Islet of Langerhans (tissue), 1 donor: Measurements from ENCODE around the gene SOX13.
"Not testable (repeated sequence)": the region's sequence is repeated elsewhere in the genome, so short reads cannot be mapped to it uniquely, and the experiment has no call there.

ENCODE experiments used
- FAIRE-seq: peaks from one replicate; lab custom pipeline; 2011; peaks lifted over from hg19 to GRCh38; lab: Jason Lieb, UNC

Gene SOX13

DNA sequence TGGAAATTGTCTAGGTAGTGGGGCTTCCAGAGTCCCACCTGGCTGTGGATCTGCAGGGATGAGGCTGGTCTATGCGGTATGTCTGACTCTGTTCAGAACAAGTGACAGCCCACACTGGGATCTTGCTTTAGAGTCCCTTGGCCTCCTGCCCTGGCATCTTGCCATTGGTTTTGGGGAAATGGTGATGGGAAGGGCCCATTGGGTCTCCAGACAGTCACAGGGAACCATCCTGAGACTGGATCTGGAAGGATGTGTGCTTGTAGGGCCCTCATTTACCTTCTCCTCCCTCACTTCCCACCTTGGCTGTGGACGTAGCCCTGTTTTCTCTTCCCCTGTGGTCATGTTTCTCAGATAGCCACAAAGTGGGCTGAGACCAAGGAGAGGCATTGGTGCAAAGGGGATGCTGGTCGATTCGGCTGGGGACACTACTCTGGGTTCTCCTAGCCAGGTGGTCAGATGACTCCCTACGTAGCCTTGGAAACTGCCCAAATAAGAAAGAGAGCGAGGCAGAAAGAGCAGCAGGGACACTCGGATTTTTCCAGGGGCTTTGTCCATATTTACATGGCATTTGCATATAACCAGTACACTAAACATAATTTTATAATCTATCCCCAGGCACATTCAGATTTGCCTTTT lies 15.1 kb downstream of the SOX13 start:
- FAIRE-seq: no peak

DNA sequence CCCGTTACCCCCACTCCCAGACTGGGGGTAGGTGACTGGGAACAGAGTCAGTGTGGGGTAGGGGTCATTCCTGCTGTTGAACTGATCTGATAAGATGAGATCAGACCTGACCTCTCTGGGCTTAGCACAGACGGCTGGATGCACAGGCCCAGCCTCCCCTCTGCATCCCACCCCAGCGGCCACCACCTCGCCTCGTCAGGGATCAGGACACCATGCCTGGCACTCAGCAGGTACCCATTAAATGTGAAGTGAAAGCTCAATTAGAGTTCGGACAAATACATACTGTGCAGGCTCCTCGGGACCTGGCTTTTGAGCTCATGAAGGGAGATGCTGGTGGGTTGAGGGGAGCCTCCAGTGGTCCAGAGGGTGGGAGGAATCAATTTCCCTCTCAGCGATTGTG lies 15.7 kb downstream of the SOX13 start:
- no peak for FAIRE-seq

DNA sequence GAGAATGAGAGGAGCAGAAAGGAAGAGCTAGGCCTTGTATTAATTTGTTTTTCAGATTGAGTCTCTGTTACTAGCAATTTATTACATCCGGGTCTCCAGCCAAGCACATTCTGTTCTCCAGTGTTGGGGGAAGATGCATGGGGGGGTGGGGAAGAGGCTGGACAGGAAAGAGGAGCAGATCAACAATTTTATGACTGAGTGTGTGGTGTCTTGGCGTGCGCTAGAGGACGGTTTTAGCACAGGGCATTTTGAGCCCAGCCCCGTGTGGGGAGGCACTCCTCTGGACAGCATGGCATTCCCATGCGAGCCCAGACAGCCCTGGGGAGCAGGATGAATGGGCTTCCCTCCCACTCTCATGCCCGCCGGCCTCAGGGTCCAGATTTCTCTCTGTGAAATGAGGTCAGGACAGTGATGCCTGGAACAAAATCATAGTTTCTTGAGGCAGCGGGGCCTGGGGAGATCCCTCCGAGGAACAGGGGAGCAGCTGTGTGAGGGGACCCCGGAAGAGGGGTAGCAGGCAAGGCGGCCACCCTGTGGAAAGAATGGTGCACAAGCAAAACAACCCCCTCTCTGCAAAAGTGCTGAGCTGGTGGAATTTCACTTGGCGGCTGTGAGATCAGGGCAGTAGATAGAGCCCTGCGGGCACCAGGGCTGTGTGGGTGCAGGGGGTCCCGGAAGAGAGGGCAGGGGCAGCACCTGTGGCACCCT lies 16.3 kb downstream of the SOX13 start:
- no peak for FAIRE-seq

DNA sequence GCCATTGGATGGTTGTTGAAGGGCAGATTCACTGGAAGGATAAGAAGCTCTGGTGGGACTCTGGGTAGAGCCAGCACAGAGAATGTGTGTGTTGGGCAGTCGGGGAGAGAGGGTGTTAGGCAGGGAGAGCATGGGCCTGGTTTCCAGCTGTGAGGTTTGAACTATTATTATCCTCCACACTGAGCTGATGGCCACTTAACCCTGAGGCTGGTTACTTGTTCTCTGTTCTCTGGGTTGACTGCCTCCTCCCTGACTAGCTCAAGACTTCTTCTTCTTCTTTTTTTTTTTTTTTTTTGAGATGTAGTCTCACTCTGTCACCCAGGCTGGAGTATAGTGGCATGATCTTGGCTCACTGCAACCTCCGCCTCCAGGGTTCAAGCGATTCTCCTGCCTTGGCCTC lies 17.2 kb downstream of the SOX13 start:
- not testable (repeated sequence) for FAIRE-seq

DNA sequence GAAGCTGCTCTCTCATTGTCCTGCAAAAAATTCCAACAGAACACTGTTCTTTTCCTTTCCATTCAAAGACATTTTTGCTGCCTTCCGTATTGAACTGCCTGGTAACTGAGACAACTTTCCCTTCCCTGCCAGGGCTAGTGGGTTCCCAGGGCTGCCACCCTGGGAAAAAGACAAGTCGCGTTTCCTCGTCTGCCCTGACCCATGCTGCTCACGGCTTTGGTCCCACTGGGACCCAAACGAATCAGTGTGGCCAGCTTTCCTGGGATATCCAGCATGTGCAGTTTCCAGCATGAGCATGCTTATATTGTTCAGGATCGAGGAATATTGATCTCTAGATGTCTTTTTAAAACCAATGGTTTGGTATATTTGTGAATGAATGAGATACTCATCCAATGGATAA lies 18.2 kb downstream of the SOX13 start:
- FAIRE-seq: no peak

DNA sequence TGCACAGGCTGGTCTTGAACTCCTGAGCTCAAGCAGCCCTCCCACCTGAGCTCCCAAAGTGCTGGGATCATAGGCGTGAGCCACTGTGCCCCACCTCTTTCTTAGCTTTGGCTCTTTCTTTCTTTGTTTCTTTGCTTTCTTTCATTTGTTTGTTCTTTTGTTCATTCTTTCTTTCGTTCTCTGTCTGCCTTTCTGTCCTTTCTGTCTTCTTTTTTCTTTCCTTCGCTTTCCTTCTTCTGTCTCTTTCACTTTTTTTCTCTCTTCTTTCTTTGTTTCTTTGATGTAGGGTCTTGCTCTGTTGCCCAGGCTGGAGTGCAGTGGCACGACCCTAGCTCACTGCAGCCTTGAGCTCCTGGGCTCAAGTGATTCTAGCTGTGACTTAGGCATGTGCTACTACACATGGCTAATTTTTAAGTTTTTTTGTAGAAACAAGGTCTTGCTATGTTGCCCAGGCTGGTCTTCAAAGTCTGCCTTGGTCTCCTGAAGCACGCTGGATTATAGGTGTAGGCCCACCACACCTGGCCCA lies 18.9 kb downstream of the SOX13 start:
- FAIRE-seq: no peak

DNA sequence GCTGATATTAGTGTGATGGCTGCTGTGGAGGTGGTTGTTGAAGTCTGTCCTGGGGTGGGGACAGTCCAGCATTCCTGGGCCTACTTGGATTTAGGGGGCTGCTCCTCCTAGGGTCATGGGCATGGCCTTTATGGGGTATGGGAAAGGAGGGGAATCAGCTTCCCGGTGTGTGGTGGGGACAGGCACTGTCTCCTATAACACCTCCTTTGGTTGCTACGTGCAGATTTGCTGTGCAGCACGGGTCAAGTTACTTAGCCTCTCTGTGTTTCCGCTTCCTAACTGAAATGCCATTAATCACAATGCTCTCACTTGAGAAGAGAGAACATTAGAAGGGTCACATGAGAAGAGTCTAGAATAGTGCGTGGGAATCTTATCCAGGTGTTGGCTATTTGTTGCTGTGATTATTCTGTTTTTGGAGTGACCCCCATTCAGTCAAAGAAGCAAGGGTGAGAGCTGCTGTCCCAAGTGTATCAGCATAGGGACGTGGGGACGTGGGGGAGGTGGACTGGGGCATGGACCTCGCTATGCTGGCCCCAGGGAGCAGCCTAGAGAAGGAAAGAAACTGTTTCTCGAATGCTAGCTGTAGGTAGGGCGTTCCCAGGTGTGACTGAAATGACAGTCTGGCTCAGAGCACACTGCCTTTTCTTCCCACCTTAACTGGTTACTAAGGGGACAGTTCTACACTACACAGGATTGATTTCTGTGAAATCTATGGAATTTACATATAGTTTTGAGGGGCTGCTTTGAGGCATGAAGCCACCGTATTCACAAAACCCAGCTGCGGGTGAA lies 19.9 kb downstream of the SOX13 start:
- FAIRE-seq: no peak

DNA sequence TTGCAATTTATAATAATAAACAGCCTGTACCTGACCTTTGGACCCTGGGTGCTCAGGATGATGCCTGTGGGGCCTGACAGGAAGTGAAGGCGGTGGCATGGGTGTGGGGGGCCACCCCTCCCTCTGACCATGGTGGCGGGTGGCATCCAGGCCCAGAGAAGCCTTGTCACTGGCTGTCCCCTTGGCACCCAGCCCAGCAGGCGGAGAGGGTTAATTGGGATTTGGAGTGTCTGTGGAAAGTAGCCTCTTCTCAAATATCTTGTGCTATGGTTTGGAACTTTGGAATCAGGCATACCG lies 20.5 kb downstream of the SOX13 start:
- FAIRE-seq: no peak

DNA sequence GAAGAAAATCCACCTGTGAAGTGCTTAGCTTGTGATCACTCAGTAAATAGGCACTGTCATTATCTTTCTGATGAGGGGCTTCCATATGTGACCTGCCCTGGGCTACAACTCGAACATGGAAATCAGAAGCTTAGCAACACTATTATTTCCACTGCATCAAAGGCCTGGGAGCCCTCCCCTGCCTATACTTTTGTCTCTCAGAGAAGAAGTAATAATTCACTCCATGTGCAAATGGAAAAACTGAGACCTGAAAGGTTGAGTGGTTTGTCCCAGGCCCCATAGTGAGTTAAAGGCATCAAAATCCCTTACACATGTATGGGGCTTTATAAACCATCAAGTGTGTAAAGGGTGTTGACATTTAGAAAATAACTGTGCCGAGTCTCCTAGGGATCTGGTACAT lies 20.9 kb downstream of the SOX13 start:
- no peak for FAIRE-seq

DNA sequence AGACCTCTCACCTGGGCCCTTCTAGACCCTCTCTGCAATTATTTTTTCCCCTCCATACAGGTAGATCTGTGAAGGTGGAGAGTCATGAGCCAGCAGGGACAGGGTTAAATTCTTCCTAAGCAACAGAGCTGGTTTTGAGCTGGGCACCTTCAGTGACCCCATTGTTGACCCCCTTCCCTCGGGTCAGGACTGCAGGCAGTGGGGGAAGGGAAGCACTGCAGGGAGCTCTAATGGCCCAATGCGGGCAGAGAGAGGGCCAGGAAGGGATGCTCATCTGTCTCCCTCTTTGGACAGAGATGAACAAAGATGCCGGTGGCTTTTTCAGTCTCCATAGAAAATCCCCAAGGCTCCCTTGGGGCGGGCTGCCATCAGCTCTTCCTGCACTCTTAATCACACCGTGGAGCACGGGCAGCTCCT lies 21.4 kb downstream of the SOX13 start:
- FAIRE-seq: no peak

DNA sequence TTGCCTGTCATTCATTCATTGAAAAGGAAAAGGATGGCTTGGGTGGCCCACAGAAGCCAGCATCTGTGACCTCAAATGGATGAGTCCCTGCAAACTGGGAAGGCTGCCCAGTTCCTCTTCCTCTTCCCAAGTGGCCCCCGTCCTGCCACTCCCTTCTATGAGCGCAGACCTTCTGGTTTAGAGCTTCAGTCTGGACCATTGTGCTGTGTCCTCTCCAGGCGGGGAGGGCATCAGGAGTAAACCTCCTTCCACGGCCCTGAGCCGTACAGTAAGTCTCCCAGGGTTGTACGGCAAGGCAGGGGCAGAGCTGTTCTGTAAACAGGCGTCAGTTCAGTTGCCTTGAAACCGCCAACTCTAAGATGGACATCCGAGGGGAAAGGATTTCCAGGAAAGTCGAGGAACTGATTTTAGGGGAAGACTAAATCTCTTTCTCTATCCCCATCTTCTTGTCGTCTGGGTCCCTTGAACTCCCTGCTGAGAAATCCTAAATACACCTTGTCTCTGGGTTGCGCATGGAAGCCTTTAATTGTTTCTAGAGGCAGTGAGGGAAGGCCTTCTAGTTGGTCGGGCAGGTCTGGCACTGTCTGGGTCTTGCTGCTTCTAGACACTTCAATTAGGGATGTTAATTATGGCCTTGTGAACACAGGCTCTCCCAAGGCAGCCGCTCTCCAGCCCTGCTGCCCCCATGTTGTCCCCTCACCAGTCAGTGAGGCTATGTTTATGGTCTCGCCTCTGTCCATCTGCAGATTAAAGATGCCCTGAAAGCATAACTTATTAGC lies 22.1 kb downstream of the SOX13 start:
- FAIRE-seq: no peak

DNA sequence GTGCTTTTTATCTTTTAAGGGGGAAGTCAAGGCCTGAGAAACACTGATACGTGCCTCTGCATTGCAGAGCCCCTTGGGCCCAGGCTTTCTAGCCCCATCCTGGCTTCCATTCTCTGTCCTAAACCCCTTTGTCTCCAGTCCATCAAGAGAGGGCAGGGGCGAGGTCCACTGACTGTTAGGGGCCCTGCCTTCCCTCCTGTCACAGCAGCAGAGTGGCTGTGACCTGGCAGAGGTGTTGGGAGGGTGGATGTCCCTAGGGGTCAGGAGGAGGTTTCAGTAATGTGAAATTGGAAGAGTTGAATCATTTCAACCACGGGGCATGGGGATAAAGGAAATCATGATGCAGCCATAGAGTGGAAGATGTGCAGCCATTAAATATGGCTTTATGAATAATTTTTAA lies 24.0 kb downstream of the SOX13 start:
- no peak for FAIRE-seq

DNA sequence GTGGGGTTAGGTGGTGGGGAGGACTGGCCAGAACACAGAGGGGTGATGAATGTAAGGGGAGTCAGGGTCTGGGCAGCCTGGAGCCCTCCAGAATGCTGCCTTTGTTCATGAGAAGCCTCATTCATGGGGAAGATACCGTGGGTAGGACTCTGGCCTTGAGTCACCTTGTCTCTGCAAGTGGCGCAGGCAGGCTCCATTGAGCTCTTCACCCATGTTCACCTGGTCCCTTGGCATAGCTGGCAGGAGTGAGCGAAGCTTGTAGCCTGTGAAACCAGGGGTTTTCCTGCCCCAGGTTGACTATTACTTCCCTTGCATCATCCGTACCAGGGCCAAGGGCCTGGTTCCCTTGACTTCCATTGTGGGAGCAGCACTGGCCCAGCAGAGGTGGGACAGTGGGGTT lies 25.8 kb downstream of the SOX13 start:
- FAIRE-seq: no peak

DNA sequence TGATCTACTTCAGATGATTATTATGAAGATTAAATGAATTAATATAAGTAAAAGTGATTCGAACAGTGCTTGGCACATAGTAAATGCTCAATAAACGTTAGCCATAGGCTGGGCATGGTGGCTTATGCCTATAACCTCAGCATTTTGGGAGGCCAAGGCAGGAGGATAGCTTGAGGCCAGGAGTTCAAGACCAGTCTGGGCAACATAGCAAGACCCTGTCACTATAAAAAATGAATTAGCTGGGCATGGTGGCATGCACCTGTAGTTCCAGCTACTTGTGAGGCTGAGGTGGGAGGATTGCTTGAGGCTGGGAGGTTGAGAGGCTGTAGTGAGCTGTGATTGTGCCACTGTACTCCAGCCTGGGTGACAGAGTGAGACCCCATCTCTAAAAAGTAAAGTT lies 26.8 kb downstream of the SOX13 start:
- FAIRE-seq: not testable (repeated sequence)

DNA sequence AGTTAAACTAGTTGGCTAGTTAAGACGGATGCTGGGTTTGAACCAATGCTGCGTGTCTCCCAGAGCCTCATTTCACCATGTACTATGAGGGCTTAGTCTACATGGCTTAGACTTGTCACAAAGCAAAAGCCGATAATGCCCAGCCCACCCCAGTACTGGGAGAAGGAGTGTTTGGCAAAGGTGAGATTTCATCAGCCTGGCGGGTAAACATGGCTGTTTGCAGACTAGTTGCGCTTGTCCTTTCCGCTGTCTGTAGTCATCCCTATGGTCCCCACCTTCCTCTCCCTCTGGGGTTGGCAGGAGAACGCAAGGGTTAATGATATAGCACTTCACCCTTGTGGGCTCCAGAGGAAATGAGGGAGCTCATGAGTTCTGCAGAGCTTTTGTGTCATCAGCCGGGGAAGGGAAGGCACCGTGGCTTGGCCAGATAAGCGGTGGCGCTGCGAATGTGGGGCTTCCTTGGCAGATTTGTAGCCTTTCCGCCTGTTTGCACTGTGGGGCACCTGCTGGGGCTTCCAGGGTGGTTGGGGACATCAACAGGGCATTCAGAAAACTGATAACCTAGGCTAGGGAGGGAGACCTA lies 29.2 kb downstream of the SOX13 start:
- FAIRE-seq: no peak

DNA sequence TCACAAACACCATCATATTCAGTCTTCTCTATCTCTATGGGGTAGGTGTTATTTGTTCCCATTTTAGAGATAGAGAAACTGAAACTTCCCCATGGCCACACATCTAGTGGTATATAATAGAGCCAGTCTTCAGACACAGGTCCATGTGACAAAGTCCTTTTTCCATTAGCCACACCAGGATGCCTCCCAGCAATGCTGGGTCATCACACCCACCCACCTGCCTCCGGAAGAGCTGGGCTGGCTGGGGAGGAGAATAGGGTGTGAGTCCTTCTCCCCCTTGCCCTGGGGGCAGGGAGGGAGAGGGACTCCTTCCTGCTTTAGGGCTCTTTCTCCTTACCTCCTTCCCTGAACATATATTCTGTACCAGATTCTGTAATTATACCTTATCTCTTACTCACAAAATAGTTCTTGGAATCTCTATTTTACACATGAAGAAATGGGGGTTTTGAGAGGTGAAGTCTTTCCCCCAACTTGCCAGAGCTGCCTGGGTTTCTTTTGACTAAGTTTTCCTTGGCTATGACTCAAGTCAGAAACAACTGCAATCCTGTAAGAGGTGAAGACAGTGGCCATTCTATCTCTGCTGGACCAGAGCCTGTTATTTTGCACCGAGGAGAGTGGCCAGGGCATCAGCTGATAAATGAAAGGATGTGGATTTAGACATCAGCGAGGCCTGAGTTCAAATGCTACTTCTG lies 30.0 kb downstream of the SOX13 start:
- no peak for FAIRE-seq

DNA sequence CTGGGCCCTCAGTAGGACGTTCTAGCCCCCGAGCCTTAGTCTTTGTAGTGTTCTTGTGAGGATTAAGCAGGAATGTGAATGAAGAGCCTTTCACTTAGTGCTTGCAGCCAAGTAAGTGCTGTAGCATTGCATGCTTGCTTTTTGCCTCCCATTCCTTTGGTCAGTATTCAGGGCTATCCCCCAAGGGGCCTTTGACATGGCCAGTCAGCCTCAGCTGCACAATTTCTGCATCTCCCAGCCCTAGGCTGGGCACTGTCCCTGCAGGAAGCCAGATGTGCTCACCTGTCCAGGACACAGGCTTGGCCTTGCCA lies 30.5 kb downstream of the SOX13 start:
- FAIRE-seq: no peak

DNA sequence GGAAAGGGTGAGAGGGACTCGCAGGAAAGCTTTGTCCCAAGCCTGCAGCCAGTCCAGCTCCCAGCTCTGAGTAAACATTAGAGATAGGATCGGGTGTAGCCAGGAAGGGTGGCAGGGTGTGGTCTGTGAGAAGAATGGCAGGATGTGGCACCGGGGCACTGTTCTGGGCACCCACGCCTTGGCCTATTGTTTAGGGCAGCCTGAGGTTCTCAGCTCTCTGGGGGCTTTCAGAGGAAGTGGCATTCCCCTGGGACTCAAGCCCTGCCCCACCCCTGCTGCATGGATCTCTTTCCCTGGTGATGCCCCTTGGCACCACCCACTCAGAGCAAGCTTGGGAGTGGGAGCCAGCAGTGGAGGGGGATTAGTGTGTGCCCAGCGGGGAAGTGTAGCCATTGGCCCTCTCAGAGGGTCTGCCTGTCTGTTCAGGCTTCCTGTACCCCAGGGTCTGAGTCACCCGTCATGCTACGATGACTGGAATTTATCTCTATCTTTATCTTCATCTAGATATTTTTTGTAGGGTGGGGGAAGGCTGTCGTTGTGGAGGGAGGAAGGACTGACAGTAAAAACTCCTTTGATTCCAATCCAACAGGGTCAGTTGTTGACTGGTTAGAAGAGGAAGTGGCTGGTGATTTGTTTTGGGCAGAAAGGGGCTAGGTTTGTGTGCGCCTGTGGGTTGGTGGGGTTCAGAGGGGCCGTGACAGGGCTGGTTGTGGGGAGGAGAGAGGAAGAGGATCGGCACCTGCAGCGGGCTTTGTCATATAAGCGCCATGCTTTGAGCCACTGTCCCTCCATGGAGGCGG lies 31.6 kb downstream of the SOX13 start:
- no peak for FAIRE-seq

DNA sequence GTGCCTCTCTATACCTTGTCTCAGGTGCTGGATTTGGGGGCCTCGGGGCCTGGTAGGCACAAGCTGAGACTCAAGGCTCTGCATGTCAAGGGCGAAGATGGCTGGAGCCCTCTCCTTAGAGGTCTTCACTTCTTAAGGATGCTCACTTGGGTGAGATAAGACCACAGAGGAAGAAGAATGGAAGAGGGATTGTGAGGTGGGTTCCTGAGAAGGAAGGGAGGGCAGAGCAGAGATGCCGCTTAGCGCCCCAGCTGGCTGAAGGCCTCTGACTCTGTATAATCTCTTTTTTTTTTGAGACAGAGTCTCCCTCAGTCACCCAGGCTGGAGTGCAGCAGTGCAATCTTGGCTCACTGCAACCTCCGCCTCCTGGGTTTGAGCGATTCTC lies 32.2 kb downstream of the SOX13 start:
- FAIRE-seq: no peak

DNA sequence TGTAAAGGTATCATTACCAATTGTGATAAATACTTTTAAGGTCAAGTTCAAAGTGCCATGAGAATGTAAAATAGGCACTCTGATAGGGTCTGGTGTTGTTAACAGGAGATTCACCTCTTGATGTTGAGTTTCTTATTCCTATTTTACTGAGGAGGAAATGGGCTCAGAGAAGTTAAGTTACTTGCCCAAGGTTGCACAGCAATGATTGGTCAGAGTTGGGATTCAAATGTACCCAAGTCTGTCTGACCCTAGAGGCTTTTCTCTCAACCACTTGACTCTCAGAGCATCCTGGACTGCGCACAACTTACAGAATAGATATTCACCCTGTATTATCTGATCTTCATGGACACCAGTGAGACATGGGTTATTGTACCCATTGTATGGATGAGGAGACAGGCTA lies 33.9 kb downstream of the SOX13 start:
- no peak for FAIRE-seq

DNA sequence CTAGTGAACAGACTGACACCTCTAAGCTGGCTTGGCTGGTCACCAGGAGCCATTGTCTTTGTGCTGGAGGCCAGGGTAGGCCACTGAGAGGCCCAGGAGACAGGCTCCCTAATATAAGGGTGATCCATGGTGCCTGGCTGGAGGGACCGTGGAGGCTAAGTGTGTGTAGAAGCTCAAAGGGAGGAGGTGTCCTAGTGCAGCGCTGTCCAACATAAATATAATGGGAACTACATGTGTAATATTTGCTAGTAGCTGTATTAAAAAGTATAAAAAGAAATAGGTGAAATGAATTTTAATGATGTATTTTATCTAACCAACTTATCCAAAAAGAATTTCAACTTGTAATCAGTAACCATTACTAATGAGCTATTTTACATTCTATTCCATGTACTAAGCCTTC lies 35.0 kb downstream of the SOX13 start:
- no peak for FAIRE-seq
